Stimulated activated CD8-positive, alpha-beta memory T cell treated with anti-CD3 and anti-CD28 coated beads, Interleukin-7, amount 100 ng/mL, for 48 hours (primary cell): ENCODE data around the gene GRIK4.
A peak's percentile ranks its signal among the peaks of the same experiment; 100 is the strongest.
"Not testable (repeated sequence)": the region's sequence is repeated elsewhere in the genome, so short reads cannot be mapped to it uniquely, and the experiment has no call there.

Experiments
- DNase-seq, 2 donors: peaks; one replicate each; pipeline ENCODE4 v3.0.0-alpha.2; 2020; ENCODE audit warnings: low read depth in 1 of 2; ENCODE audit errors: extremely low read depth in 1 of 2

The GRIK4 gene

DNA sequence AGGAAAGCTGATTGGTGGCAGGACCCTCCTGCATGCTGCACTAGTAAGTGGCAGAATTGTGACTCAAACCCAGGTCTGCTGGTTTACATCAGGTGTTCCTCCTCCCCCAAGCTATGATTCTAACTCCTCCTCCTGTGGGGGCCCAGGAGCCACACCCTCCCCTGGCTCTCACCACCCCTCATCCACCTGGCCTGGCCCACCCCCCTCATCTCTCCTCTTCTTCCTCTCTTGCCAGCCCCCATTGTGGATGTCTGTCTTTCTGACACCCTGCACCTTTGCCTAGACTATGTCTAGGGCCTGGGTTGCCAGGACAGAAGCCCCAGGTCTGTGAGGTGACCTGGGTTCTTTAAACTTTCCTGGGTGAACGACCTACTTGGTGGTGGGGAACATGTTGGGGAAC is 59.9 kb downstream of the GRIK4 start:
- DNase-seq = no peak

DNA sequence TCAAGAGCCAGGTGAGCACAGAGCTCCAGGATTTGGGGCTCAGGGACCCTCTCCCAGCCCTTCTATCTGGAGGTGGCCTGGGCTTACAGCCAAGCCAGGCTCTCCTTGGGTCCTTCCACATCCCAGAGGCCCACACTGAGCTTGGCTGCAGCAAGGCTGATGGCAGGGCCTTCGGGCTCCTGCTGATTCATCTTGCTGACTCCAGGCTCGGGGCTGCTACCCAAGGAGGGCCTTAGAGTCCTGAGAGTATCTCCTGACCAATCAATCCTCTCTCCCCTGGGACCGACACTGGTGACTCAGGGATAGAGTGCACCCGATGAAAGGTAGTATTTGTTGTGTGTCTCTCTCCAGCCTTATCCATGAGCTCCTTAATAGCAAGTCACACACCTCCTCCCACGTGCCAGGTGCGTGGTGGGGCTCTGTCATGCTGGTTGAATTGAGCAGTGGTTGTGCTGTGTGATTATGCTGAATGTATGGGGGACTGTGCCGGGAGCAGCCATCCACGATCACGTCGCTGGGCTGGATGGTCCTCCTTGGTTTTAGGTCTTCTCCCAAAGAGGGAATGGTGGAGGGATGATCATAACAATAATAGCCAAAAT is 62.3 kb downstream of the GRIK4 start:
- DNase-seq = no peak

DNA sequence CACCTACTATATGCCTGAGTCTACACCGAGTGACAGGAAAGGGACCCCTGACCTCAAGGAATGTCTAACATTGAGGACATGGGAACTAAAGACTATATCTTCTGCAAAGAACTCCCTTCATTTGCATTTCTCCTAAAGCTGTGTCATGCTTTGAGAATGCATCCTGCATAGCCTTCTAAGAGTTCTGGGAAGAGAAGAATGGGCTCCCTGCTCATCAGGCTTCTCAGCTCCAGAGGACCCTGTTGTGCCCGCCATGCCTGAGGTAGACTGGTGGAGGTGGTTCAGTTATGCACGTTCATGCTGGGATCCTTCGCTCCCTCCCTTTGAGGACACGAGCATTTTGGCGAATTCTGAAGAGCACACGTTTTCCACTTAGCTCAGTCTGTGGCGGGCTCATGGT is 63.3 kb downstream of the GRIK4 start:
- DNase-seq = no peak

DNA sequence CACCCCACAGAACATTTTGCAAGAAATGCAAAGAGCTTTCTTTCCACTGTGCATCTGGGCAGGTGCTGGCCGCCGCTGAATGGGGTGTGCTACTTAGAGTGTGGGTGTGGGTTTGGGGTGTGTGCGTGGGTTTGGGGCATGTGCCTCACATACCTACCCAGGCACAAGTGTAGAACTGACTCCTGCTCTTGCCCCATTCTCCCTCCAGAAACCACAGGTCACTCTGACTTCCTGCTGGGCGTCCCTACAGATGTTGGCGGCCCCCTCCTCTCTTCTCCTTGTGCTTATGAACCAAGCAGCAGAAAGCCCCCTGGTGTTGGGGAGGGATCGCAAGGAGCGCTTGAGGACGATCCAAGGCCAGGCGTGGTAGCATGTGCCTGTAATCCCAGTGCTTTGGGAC is 63.9 kb downstream of the GRIK4 start:
- no peak for DNase-seq

DNA sequence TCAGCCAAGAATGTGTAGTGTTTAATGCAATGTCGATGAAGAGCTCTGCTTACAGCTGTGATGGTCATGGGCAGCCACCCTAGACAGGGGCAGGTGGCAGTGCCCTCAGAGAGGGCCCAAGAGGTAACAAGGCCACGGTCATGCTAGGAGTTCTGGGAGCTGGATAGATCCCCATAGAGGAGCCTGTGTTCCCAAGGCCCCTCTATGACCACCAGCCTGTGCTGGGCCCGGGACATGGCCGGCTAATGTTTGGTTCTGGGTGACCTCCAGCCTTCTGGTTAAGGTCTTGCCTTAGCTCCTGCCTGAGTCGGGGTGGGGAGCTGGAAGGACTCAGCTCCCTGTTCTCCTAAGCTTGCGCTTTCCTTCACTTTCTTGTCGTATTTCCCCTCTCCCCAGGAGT is 65.1 kb downstream of the GRIK4 start:
- no peak for DNase-seq

DNA sequence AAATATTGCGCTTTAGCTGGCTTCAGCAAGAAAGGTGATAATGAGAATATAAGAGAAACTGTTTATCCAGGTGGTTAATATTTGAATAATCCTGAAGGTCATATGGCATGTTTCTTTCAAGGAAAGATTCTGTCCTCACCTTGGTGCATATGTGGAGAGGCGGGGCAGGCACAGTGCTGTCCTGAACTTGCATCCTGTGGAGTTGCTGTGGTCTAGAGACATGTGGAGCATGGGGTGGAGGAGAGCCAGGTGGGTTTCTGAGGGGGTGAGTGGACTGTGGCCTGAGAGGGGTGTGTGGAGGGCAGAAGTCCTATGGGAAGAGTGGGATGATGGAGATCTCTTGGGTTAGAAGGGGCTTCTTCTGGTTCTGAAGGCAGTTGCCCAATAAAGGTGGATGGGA is 65.5 kb downstream of the GRIK4 start:
- no peak for DNase-seq

DNA sequence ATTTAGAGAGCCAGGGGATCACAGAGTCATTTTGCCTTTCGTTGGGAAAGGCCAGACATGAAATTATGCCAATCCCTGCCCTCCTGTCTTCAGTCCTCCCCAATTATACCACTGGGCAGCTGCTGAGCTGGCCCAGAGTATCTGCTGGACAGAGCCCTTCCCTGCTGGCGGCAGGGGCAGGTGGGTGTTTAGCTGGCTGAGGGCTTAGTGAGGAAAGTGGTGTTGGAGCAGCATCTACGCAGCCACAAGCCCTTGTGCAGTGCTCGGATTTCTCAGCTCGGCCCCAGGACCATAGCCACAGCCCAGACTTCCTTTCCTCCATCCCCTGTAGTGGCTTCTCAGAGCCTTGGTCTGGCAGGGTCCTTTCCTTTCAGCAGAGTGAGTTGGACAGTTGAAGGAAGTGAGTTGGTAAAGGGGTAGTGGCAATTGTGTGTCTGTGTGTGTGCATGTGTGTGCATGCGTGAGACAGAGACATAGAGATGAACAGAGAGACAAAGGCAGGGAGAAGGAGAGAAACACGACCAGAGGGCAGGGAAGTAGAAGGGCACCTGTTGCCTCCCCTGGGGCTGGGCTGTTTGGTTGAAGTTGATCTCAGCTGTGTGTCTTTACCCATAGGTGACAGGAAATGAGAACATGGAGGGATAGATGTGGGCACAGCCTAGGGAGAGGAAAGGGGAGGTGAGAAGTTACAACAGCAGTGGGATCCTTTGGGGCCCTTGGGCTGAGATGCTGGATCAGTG is 66.2 kb downstream of the GRIK4 start:
- DNase-seq = no peak

DNA sequence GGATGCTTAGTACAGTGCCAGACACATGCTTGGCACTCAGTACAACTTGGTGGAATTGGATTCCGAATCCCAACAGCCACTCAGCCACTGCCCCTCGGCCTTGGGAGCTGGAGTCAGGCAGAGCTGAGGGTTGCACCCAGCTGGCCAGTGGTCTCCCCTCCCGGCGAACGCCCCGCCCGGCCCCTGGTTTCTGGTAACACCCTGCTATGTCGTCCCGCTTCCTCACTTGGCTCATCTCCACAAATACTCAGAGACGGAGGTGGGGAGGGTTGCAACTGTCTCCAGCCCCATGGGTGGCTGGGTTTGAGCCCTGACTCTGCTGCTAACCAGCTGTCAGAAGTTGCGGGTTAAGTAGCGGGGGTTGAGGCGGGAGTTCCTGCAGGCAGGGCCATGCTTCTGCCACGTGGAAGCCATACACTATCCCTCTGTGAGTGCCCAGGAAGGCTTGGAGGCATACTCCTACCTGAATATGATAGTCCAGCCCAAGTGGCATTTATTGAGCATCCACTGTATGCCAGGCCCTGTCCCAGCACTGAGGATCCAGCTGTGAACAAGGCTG is 67.1 kb downstream of the GRIK4 start:
- no peak for DNase-seq

DNA sequence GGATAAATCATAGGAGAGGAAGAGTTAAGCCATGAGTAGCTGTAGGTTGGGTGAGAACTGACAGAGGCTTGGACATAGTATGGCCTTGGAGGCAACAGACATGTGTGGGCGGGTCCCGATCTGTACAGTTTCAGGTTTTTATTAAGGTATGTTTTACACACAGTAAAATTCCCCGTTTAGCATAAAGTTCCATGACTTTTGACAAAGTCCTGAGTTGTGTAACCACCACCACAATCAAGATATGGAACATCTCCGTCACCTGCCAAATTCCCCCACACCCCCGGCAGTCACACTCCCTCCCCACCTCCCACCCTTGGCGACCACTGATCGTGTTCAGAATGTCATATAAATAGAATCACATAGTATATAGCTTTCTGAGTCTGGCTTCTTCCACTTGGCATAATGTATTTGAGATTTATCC is 68.1 kb downstream of the GRIK4 start:
- peak in 1 of 2 donors; percentile 6 for DNase-seq

DNA sequence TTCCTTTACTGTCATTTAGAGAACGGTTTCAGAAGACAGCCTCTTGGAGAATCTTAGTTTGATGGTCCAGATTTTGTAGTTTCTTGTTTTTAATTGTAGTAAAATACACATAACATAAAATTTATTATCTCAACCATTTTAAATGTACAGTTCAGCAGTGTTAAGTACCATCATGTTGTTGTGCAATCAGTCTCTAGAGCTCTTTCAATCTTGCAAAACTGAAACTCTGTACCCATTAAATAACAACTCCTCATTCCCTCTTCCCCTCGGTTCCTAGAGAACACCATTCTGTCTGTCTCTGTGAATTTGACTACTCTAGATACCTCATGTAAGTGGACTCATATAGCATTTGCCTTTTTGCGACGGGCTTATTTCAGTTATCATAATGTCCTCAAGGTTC is 69.8 kb downstream of the GRIK4 start:
- no peak for DNase-seq

DNA sequence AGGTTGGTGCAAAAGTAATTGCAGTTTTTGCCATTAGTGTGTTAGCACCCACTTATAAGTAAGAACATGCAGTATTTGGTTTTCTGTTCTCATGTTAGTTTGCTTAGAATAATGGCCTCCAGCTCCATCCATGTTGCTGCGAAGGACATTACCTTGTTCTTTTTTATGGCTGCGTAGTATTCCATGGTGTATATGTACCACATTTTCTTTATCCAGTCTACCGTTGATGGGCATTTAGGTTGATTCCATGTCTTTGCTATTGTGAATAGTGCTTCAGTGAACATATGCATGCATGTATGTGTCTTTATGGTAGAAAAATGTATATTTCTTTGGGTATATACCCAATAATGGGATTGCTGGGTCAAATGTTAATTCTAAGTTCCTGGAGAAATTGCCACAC is 71.0 kb downstream of the GRIK4 start:
- DNase-seq = not testable (repeated sequence)

DNA sequence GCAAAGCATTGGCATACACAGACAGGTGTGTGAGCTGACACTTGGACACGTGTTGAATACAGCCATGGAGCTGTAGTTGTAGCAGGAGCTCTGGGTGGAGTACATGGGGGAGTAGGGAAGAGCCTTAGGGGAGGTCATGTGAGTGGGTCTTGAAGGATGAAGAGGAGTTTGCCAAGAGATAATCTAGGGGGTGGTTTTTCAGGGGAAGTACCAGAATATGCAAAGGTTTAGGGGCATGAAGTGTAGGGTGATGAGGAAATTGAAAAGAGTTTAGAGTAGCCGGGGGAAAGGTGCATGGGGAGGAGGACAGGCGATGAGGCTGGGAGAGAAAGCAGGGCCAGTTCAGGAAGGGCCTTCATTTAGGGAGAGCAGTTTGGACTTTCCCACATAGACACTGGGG is 74.5 kb downstream of the GRIK4 start:
- DNase-seq = no peak

DNA sequence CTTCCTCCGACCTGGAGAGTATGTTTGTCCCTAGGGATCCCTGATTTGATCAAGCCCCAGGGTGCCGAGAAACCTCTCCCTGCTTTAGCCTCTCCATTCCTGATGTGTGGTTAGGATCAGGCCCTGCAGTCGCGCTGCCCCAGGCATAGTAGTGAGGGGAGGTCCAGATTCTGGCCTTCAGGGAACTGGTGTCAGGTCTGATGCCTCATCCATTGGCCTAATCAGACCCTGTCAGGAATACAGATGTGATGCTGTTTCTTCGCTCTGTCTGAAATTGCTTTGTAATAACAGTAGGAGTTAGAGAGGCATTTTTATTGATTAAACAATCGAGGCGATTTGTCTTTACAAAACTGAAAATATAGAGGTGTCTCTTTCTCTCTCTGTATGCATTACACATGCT is 75.2 kb downstream of the GRIK4 start:
- no peak for DNase-seq

DNA sequence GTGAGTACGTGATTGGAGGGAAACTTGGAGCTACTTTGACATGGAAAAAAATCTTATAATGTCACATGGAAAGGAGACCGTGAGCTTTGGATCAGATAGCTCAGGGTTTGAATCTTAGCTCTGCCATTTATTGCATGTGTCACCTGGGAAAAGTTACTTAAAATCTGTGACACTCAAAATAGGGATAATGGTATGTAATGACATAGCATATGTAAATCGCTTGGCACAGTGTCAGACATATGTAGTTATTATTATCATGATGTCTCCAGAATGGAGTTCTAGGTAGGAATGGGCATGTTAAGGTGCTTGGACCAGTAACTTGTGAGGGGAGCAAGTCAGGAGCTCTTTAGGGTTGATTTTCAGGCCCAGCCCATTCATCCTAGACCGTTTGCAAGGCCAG is 75.8 kb downstream of the GRIK4 start:
- no peak for DNase-seq

DNA sequence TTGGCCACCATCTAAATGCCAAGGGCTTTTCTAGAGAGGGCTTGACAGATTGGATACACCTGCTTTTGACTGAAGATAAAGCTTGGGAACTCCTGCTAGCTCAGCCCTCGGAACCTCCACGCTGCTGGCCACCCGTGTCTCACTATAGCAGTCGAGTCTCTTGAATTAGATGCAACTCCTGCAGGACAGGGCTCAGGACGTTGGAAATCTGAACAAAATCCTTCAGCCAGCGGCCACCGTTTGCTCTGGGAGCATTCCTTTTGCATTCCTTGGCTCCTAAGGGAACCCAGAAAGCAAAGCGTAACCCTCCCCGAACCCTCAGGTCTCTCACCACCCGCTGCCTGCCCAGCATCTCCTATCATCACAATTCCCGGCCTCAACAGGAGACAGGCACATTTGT is 77.8 kb downstream of the GRIK4 start:
- no peak for DNase-seq

DNA sequence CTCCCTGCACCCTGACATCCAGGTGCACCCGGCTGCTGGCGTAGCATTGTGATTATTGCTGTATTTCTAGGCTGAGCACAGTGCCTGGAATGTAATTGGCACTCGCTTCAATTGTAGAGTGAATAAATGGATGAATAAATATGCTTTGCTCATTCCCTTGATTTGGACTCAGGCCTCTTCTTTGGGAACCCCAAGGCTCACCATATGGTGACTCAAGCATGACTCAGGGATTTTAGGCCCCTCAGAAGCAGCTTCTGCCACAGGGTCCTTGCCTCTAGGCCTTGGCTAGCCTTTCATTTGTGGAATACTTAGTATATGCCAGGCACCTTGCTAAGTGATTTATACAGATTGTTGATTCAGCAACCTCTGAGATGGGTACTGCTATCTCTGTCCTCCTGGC is 78.9 kb downstream of the GRIK4 start:
- DNase-seq = no peak

DNA sequence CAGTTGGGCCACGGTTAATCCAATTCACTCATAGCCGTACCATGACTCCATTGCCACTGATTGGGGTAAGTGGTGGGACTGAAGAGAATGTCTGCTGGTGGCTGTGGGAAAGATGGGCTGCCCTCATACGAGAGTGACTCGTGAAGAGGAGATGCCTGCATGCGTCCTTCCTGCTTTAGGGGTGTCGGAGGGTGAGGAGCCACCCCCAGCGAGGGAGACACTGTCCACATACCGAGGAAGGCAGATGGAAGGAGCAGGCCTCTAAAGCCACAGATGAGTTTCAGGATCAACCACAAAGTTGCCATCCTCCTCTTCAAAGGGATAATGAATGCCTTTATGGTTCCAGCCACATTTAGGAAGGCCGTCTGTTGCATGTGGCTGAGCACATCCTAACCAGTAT is 83.2 kb downstream of the GRIK4 start:
- DNase-seq = no peak

DNA sequence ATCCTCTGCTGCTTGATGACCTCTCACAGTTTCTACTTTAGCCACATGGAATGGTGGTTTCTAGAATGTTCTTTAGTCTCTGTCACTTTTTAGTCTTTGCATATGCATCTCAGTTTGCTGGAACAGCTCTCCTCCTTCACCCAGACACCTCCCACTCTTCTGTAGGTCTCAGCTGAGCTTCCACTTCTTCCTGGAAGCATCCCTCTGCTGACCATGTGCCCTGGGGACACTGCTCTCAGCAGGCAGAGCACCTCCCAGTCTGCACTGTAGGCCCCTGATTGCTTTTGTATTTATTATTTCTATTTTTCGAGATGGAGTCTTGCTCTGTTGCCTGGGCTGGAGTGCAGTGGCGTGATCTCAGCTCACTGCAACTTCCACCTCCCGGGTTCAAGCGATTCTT is 84.0 kb downstream of the GRIK4 start:
- no peak for DNase-seq

DNA sequence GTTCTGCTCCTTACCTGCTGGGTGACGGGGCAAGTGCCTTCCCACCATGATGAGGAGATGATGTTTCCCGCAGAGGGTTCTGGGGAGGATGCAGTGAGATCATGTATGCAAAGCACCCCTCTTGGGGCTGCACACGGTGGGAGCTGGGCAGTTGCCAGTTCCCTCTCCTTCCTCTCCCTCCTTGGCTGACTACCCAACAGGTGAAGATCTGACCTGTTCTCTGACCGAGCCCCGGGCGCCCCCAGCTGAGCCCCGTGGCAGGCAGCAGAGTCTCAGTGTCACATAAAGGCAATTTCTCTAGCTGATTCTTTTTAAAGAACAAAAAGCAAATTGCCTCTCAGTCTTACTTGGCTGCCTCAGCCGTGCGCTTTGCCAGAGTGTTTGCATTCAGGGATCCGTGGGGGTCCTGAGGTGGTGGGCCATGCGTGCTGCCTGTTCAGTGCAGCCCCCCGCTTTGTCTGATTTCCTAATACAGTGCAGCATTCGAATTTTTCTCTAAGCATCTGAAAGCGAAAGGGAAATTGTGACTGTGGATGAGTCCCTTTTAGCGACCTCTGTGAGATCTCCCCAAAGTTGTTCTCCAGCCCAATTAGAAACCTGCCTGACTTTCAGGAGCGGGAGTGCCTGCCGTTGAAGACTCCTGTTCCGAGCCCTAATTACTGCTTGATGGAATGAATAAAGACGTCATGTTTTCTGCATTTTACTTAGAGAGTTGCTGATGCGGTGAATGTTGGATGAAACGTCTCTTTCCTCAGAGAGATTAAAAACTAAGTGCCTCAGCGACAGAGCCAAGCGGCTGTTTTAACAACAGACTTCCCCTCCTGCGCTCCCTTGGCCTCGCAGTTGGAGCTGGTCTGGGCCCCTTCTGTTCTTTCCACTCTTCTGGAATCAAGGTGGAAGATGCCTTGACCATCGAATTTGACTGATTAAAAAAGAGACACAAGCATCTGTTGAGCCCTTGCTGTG is 86.0 kb downstream of the GRIK4 start:
- no peak for DNase-seq

DNA sequence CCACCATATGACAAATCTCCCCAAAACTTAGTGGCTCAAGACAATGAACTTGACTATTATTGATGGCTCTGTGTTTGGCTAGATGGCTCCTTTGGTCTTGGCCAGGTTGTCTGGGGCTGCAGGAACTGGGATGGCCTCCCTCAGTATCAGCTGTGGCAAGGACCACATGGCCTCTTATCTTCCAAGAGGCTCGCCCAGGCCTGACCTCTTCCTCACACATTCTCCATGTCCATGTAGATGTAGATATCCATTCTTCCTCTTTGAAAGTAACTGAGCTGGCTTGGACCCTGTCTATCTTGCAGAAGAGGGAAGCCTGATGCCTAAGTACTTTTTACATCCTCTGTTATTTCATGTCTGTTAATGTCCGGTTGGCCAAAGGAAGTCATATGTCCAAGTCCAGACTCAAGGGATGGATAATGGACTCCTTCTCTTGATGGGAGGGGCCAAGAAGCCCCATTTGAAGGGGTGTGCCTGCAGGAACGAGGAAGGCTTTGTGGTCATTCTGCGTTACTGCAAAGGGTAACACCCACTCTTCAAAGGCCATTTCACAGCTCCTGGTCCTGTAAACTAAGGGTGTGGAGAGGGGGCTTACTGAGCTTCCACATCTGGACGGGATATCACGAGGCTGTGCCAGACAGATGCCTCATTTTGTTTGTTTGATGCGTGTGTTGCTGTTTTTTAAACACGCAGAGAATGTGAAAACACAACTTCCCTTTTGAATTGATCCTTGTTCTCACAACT is 87.1 kb downstream of the GRIK4 start:
- DNase-seq = no peak
